ENCODE results near the gene SCG5. TPM values are rescaled to one million over a fixed set of nuclear protein-coding genes. Genes with fewer than 3 reads are reported as not detected.

The SCG5 gene
- total and polyA plus RNA-seq, 2 of the 13 experiments (the other 11 are each of a cell fraction or from before 2014, with no cell fraction given): 2.3 to 3.5 TPM

GRCh38 chr15:32709295-32710033 lies 68.0 kb downstream of the SCG5 start (continued):
- TF ChIP-seq GMEB1 (CRISPR knock-in tag; IDR thresholded peaks at IDR 0.05; ENCODE audit: borderline replicate concordance) (no peak), ZNF781 (CRISPR knock-in tag; IDR thresholded peaks at IDR 0.05; ENCODE audit: borderline replicate concordance, not compliant biosample characterization) (no peak), ARNT (IDR thresholded peaks at IDR 0.05) (no peak), PAWR (CRISPR knock-in tag; IDR thresholded peaks at IDR 0.05; ENCODE audit: borderline replicate concordance) (no peak), SRSF9 (IDR thresholded peaks at IDR 0.05; ENCODE audit: borderline replicate concordance, insufficient read depth, low read depth, low read length, poor library complexity, severe bottlenecking) (no peak), ZMAT3 (CRISPR knock-in tag; conservative IDR thresholded peaks at IDR 0.05) (no peak), NR0B2 (CRISPR knock-in tag; IDR thresholded peaks at IDR 0.05) (no peak), MED1 (CRISPR knock-in tag; IDR thresholded peaks at IDR 0.05) (0 out of 2 replicates have a peak, but pooled peaks have one; percentile 39), GTF2F1 (IDR thresholded peaks at IDR 0.05; ENCODE audit: low read length) (no peak), AKNA (CRISPR knock-in tag; IDR thresholded peaks at IDR 0.05; ENCODE audit: borderline replicate concordance) (no peak), LRRFIP1 (CRISPR knock-in tag; conservative IDR thresholded peaks at IDR 0.05) (no peak), ETS1 (CRISPR knock-in tag; IDR thresholded peaks at IDR 0.05) (no peak), MTA3 (CRISPR knock-in tag; IDR thresholded peaks at IDR 0.05) (no peak), MXD3 (CRISPR knock-in tag; IDR thresholded peaks at IDR 0.05) (no peak), SETDB1 (CRISPR knock-in tag; IDR thresholded peaks at IDR 0.05; ENCODE audit: borderline replicate concordance) (no peak), SMYD3 (CRISPR knock-in tag; IDR thresholded peaks at IDR 0.05) (no peak), MLLT10 (CRISPR knock-in tag; IDR thresholded peaks at IDR 0.05) (no peak), KDM4B (CRISPR knock-in tag; IDR thresholded peaks at IDR 0.05) (no peak)
